ENCODE results near the gene CDAN1. TPM values are rescaled to one million over a fixed set of nuclear protein-coding genes. Genes with fewer than 3 reads are reported as not detected.

The CDAN1 gene
- total and polyA plus RNA-seq, 2 of the 8 experiments (the other 6 are each of a cell fraction or from before 2014, with no cell fraction given): 4.5 to 18.6 TPM

DNA sequence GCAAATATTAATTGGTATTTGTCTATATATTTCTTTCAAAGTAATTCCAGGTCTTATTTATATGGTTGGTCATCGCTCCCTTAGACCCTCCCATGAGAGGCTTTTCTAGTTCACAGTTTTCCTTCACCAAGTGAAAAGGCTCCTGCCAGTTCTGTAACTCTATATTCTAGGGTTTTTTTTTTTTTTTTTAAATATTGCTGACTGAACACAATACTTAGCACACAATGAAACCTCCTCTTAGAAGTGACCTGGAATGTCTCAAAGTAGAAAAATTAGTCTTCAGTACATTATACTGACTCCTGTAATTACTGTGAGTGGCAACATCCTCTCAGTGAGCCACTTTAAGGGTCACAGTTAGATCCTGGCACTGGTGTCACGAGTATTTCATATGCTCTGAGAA, 48.6 kb upstream of the CDAN1 start:
- Histone ChIP-seq H2BK12ac (ENCODE audit: low read depth, low read length) (no peak overlapping the region), H3K4me3 (ENCODE audit: extremely low read depth in 1 of 4, insufficient read depth in 2 of 4, low read depth in 3 of 4, low read length in 4 of 4) (no peak overlapping the region), H3K56ac (replicated peaks; ENCODE audit: insufficient read length, low read depth, low read length) (no peak overlapping the region), H3K4ac (replicated peaks; ENCODE audit: insufficient read length, low read depth, low read length) (no peak overlapping the region), H2AFZ (ENCODE audit: low read length) (no peak overlapping the region), H2BK20ac (ENCODE audit: low read length) (no peak overlapping the region), H4K91ac (replicated peaks; ENCODE audit: insufficient read length, low read length) (no peak overlapping the region), H4K20me1 (replicated peaks in 1 of 2; ENCODE audit: control insufficient read depth in 1 of 2, insufficient read depth in 2 of 2, low read length in 2 of 2) (no peaks in the 10 kb centered on the region), H3K36me3 (ENCODE audit: control insufficient read depth in 2 of 4, insufficient read depth in 4 of 4, low read length in 3 of 4) (no peaks in the 10 kb centered on the region), H2BK120ac (replicated peaks; ENCODE audit: low read depth, low read length) (no peak overlapping the region), H2BK5ac (ENCODE audit: low read depth, low read length) (no peak overlapping the region), H3K9me3 (ENCODE audit: insufficient read depth in 2 of 2, low read depth in 1 of 2, low read length in 1 of 2) (no peaks in the 10 kb centered on the region), H3K14ac (ENCODE audit: insufficient read length) (no peak overlapping the region), H3K79me1 (ENCODE audit: low read depth, low read length) (no peaks in the 10 kb centered on the region), H3K27ac (ENCODE audit: low read depth, low read length) (no peak overlapping the region), H4K8ac (ENCODE audit: extremely low read depth, insufficient read depth, low read length) (no peak overlapping the region), H3K79me2 (ENCODE audit: control insufficient read depth in 1 of 2, insufficient read depth in 2 of 2, low read length in 2 of 2) (no peaks in the 10 kb centered on the region), H3K18ac (ENCODE audit: extremely low read depth, low read length) (no peak overlapping the region), H2AK5ac (ENCODE audit: low read depth, low read length) (no peak overlapping the region), H3K27me3 (replicated peaks in 1 of 4; ENCODE audit: control insufficient read depth in 3 of 4, extremely low read depth in 1 of 4, insufficient read depth in 3 of 4, low read length in 3 of 4) (peaks cover 0 to 1% (median 0%) of the 10 kb centered on the region in 4 experiments; a peak in 1 of 7 replicates), H3K4me1 (replicated peaks in 1 of 4; ENCODE audit: control insufficient read depth in 3 of 4, insufficient read depth in 4 of 4, low read length in 3 of 4) (no peaks in the 10 kb centered on the region), H2BK15ac (ENCODE audit: low read length) (no peak overlapping the region), H3K23me2 (ENCODE audit: low read depth, low read length) (no peaks in the 10 kb centered on the region), H3K9ac (replicated peaks in 1 of 4; ENCODE audit: extremely low read depth in 1 of 4, low read depth in 3 of 4, low read length in 3 of 4) (no peak overlapping the region), H3K23ac (ENCODE audit: insufficient read length) (no peak overlapping the region), H3K4me2 (ENCODE audit: insufficient read depth in 1 of 2, low read depth in 2 of 2, low read length in 2 of 2) (no peak overlapping the region), H4K5ac (ENCODE audit: insufficient read length, low read depth, low read length) (no peak overlapping the region)
- FAIRE-seq: no peak
- no peak for DNase-seq (ENCODE audit: low read depth in 1 of 2, low spot score in 2 of 2)
- TF ChIP-seq HDAC6 (IDR thresholded peaks at IDR 0.05; ENCODE audit: low read depth, low read length): no peak
- no peak for TF ChIP-seq JUN (IDR thresholded peaks at IDR 0.05; ENCODE audit: low read depth, low read length)
- no peak for TF ChIP-seq CBX5 (IDR thresholded peaks at IDR 0.05; ENCODE audit: low read depth, low read length)
- TF ChIP-seq NANOG (IDR thresholded peaks at IDR 0.05; ENCODE audit: insufficient read depth, low read depth, low read length, poor library complexity, severe bottlenecking): no peak
- TF ChIP-seq SIX5 (IDR thresholded peaks at IDR 0.05; ENCODE audit: low read depth, low read length): no peak
- no peak for TF ChIP-seq POLR2AphosphoS5 (IDR thresholded peaks at IDR 0.05; ENCODE audit: low read depth, low read length)
- TF ChIP-seq SP2 (IDR thresholded peaks at IDR 0.05; ENCODE audit: low read length): no peak
- no peak for TF ChIP-seq JUND (IDR thresholded peaks at IDR 0.05; ENCODE audit: low read length)
- TF ChIP-seq BACH1 (IDR thresholded peaks at IDR 0.05; ENCODE audit: low read length): no peak
- TF ChIP-seq SP4 (IDR thresholded peaks at IDR 0.05; ENCODE audit: low read length): no peak
- TF ChIP-seq BRCA1 (IDR thresholded peaks at IDR 0.05; ENCODE audit: low read depth, low read length): no peak
- TF ChIP-seq FOSL1 (IDR thresholded peaks at IDR 0.05; ENCODE audit: insufficient read depth, low read depth, low read length): no peak
- 75% methylated on average over 2 of the region's 2 CpGs; no CpG with 5 or more reads in 1 of the 2 experiments for WGBS, 2 experiments (ENCODE audit: extremely low coverage in 1 of 2, insufficient coverage in 1 of 2, insufficient read length in 1 of 2, insufficient replicate concordance in 2 of 2, low coverage in 1 of 2, low lambda C conversion rate in 2 of 2, missing lambda C conversion rate in 1 of 2)
- ChIA-PET CTCF (ENCODE audit: partially characterized antibody) (interaction anchor here (0.6 kb wide), 1 partner anchor 80 kb away, joined by 3 read pairs; no protein-coding TSS in a partner anchor), POLR2A (ENCODE audit: partially characterized antibody) (no interaction called here)
